Astrocyte (in vitro differentiated cells and primary cell): ENCODE measurements around the gene NOL11.
"Not testable (repeated sequence)": the region's sequence is repeated elsewhere in the genome, so short reads cannot be mapped to it uniquely, and the experiment has no call there.

Source experiments
- EZH2 ChIP-seq: IDR thresholded peaks from 2 replicates; pipeline ENCODE4 v1.6.1; 2012; ENCODE audit warnings: mild to moderate bottlenecking, low read length, inconsistent platforms; ENCODE audit not compliant: insufficient read depth
- TF ChIP-seq, protein P1 (sequence below): IDR thresholded peaks from 2 replicates; pipeline ENCODE4 v1.5.1; 2011; ENCODE audit warnings: low read depth, mild to moderate bottlenecking, inconsistent platforms, low read length, moderate library complexity; ENCODE audit not compliant: insufficient read depth

DNA sequence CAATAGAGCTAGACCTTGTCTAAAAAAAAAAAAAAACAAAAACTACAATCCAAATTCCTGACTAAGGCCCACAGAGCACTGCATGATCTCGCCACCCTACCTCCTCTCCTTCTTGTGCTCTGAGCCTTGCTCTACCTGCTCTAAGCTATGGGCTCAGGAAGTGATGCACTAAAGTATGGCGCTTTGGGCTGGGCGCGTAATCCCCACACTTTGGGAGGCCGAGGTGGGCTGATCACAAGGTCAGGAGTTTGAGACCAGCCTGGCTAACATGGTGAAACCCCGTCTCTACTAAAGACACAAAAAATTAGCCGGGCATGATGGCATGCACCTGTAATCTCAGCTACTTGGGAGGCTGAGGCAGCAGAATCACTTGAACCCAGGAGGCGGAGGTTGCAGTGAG is 37.0 kb downstream of the NOL11 start:
- TF ChIP-seq, protein P1, sequence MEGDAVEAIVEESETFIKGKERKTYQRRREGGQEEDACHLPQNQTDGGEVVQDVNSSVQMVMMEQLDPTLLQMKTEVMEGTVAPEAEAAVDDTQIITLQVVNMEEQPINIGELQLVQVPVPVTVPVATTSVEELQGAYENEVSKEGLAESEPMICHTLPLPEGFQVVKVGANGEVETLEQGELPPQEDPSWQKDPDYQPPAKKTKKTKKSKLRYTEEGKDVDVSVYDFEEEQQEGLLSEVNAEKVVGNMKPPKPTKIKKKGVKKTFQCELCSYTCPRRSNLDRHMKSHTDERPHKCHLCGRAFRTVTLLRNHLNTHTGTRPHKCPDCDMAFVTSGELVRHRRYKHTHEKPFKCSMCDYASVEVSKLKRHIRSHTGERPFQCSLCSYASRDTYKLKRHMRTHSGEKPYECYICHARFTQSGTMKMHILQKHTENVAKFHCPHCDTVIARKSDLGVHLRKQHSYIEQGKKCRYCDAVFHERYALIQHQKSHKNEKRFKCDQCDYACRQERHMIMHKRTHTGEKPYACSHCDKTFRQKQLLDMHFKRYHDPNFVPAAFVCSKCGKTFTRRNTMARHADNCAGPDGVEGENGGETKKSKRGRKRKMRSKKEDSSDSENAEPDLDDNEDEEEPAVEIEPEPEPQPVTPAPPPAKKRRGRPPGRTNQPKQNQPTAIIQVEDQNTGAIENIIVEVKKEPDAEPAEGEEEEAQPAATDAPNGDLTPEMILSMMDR: not testable (repeated sequence)
- TF ChIP-seq EZH2: not testable (repeated sequence)
